Activated gamma-delta T cell (primary cell): ENCODE data around the gene SMPD3.
A peak's percentile ranks its signal among the peaks of the same experiment; 100 is the strongest.

ENCODE experiments used
- DNase-seq: peaks from one replicate; lab custom pipeline; 2025; lab: John Stamatoyannopoulos, UW

Gene SMPD3

DNA sequence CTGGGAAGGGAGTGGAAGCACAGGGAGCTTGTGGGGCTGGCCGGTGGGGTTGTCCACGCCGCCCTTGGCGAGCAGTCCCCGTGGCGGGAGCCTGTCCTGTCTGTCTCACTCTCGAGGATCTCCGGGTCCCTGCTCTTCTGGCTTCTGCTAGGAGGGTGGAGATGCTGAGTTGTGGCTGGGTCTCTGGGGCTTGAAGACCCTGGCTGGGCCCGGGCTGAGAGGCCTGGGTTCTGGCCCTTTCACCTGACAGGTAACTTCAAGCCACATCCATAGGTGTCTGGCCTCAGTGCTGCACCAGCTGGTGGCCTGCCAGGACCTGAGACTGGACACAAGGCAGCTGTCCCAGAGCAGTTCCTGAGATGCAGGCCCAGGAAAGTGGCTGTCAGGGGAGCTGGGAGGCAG, 90.8 kb downstream of the SMPD3 start:
- no peak for DNase-seq

DNA sequence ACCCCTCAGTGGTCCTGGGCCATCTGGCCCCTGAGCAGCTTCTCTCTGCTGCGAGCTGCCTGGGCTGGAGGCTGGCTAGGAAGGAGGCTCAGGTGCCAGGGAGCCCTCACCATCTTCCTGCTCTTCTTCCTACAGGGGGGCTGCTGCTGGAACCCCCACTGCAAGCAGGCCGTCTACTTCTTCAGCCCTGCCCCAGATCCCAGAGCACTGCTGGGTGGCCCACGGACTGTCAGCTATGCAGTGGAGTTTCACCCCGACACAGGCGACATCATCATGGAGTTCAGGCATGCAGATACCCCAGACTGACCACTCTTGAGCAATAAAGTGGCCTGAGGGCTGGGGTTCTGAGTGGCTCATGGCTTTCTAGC, 91.4 kb downstream of the SMPD3 start:
- no peak for DNase-seq

DNA sequence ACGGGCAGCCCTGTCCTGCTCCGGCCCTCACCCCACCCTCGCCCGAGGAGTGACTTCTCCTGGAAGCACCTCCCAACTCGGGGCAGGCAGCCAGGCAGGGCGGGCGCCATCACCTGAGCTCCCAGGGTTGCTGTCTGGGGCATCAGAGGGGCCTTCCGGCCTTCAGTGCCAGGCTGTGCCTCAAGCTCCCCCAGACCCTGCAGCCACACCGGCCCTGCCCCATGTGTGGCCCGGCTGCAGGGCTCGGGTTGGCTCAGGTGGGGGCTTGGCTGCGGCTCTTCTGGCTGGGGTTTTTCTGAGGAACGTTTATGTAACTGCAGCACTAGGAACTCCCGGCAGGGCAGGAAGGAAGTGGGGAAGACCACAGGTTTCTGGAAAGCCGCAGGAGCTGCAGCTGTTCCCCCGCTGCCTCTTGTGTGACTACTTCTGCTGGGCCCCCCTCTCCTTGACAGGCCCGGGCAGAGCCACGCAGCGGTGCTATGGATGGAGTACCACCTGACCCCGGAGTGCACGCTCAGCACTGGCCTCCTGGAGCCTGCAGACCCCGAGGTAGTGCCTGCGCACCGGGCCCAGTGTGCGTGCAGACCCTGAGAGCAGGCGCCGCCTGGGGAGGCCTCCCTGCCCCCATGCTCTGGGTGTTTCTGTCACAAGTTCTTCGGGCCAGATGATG, 91.9 kb downstream of the SMPD3 start:
- peak; percentile 46 for DNase-seq

DNA sequence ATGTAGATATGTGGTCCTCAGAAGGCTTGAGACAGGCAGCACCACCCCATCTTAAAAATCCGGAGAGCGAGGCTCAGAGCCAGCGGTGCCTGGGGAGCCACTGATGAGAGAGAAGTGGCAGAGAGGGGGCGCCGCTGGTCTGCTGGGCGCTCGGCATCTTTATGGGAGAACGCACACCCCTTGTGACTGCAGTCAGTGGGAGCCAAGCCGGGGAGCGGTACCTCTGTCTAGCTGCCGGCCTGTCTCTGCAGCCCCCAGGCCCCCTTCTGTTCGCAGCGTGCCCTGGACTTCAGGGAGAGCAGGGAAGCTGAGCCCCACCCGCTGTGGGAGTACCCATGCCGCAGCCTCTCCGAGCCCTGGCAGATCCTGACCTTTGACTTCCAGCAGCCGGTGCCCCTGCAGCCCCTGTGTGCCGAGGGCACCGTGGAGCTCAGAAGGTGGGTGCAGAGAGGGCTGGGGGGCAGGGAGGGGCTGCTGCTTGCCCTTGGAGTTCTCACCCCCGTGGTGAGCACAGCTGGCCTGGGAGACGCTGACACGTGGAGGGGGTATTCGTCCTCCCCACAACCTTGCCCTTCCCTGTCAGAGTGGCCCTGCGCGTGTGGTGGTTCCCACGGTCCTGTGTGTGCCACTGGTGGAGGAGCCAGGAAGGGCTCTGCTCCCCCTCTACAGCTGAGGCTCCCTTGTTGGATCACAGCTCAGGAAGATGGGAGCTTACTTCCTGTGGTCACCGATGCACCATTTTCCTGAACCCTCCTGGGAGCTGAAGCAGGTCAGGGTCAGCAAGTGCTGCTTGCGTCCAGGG, 92.7 kb downstream of the SMPD3 start:
- DNase-seq: no peak

DNA sequence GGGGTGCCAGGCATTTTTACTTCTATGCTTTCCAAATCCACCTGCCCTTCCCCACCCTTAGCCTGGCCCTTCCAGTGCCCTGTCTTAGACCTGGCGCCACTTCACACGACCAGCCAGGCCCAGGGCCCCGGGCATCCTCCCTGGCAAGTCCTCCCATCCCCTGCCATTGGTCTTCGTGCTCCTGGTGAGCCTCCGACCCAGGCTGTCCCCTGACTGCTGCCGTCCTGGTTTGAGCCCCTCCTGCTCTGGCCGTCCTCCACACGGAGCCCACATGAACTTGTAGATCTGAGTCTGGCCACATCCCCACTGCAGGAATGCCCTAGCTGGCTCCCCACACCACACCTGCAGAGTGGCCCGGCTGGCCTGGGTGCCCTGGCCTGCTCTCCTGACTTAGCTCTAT, 93.5 kb downstream of the SMPD3 start:
- DNase-seq: no peak

DNA sequence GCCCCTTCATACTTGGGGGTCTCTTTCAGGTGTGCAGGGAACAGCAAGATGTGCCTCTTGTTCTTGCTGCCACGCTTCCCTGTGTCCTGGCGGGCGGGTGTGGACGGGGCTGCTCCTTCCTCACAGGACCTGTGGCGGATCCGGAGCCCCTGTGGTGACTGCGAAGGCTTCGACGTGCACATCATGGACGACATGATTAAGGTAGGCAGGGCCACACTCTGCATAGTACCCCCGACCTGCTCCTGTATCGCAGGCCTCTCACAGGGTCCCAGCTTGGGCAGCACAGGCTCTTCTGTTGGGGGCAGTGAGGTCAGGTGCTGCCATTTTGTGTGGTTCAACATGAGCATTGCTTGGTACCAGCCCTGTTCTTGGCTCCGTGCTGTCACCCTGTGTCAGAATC, 94.9 kb downstream of the SMPD3 start:
- no peak for DNase-seq

DNA sequence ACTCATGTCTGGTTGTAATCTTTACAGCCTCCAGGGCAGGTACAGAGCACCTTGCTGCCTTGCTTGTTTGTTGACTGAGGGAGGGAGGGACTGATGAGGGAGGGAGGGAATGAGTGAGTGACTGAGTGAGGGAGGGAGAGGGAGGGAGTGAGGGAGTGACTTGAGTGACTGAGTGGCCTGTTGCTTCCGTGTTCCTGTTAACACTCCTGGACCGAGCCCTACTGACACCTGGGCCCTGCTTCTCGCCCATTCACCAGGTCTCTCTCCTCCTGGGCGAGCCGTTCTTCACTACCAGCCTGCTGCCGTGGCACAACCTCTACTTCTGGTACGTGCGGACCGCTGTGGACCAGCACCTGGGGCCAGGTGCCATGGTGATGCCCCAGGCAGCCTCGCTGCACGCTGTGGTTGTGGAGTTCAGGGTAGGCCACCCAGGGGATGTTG, 96.3 kb downstream of the SMPD3 start:
- no peak for DNase-seq

DNA sequence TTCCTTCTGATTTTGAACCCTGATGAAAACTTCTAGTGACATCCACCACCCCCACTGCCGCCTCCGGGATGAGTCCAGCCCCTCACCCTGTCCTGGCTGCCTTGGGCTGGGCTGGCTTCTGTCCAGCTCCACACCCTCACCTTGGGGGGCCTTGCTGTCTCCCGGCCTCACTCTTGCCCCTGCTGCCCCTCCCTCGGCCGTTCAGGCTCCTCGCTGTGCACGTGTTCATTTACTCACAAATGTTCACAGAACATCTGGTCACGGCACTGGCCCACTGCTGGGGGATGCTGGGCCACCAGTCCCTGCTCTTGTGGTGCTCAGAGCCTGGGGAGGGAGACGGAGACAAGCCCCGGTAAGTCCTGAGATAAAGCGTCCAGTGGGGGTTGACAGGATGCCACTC, 96.8 kb downstream of the SMPD3 start:
- DNase-seq: no peak

DNA sequence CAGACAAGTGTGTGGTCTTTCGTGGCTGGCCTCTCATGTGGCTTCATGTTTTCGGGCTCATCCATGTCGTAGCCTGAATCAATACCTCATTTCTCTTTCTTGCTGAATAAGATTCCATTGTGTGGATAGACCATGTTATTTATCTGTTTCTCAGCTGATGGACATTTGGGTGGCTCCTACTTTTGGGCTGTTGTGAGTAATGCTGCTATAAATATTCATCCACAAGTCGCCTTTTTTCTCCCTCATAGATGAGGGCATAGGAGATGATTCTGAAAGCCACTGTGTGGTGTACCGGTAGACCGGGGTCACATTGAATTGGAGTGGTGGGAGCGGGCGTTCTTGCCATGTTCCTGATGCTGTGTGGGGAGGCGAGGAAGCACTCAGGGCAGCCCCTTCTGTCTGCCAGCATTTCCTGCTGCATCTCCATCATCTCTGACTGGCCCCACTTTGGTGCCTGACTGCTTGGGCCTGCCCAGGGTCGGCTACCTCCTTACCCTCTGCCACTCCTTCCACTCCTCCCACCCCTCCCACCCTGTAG, 97.4 kb downstream of the SMPD3 start:
- DNase-seq: no peak

DNA sequence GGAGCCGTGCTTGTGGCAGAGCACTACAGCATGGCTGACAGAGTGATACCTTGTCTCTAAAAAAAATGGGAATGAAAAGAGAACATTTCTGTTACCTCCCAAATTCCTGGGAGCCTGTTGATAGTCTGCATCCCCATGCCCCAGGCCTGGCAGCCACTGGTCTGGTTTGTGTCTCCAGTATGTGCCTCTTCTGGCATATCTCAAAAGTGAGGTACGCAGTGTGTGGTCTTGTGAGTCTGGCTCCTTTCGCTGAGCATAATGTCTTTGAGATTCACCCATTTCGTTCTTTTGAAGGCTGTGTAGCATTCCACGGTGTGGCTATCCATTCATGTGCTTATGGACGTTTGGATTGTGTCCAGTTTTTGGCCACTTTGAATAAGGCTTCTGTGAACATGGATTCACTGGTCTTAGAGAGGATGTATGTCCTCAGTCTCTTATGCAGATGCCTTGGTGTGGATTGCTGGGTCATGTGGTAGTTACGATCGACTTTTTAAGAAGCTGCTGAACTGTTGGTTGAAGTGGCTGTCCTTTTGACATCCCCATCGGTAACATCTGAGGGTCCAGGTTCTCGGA, 98.4 kb downstream of the SMPD3 start:
- DNase-seq: no peak

DNA sequence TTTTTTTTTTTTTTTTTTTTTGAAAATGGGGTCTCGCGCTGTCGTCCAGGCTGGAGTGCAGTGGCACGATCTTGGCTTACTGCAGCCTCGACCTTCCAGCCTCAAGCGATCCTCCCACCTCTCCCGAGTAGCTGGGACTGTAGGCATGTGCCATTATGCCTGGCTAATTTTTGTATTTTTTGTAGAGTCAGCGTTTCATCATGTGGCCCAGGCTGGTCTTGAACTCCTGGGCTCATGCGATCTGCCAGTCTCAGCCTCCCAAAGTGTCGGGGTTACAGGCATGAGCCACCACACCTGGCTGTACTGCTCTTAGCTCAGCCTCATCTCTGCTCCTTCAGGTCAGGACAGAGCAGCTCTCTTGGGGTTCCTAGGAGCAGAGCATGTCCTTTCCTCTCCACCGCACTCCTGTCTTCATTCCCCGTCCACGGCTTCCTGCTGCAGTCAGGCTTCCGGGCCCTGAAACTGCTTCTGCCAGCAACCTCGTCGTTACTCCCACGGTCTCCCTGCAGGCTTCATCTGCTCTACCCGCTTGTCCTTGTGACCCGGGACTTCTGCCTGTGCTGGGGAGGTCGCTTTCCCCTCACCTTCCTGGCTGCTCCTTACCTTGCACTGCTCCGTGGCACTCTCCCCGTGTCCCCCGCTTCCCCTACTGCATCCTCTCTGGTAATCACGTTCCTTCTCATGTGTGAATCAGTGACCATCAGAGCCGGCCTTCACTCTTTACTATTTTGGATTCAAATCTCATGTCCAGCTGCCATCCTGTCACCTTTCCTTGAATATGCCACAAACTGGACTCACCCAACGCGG, 99.5 kb downstream of the SMPD3 start:
- DNase-seq: no peak

DNA sequence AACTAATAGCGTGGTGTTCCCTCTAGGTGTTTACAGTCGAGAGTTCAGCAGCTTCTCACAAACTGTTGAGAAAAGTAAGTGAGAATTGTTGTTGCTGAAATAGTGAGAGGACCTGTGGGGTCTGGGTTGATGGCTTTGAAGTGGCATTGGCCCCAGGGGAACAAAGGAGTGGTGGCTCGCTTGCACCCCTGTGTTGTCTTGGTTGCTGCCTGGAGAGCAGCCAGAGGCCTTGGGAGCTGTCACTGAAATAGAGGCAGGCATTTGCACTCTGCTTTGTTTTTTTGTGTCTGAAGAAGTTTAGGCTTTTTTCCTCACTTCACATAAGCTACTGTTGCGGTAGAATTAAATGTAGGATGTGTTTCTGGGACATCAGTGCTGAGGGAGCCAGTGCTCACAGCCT, 100.7 kb downstream of the SMPD3 start:
- no peak for DNase-seq

DNA sequence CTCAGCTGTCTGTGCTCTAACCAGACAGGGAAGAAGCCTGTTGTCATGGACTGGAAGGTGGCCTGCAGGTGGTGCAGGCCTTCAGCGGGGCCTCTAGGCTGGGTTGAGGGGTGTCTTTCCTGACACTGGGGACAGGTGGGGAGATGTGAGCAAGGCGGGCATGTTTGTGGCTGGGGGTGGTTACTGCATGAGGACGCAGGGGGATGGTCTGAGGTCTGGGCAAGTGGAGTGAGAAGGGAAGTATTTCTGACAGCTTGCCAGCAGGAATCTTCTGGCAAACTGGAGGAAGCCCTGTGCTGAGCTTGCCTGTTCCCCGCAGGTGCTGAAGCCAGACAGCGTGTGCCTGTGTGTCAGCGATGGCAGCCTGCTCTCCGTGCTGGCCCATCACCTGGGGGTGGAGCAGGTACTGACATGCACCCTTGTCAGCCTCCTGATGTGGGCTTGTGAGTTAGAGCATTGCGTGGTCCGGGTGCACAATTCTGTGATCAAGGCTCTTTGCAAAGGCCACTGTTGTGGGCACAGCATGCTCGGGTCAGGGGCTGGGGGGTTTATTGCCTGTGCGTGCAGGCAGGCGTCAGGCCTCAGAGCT, 101.3 kb downstream of the SMPD3 start:
- no peak for DNase-seq

DNA sequence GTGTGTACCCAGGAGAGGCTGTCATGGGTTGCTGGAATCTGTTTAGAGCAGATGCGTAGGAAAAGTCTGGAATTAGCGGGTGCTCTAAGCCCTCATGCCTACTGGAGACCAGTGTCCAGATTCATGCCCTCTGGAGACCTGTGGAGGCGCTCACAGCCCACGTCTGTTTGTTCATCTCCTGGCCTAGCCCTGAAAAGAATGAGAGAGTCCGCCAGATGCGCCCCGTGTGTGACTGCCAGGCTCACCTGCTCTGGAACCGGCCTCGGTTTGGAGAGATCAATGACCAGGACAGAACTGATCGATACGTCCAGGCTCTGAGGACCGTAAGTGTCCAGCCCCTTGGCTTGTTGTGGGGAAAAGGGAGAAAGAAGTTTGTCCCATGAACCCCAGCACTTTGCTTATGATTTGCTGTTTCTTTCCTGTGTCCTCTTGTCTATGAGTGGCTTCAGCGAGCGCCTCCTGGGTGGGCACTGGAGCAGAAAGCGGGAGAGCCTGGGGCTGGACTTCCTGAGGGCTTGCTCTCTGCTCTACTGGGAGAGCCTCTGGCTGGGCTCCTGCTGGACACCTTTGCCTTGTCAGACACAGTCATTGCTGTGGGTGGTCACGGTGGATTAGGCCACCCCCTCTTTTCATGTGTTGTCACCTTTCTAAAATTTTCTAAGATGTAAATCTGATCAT, 102.2 kb downstream of the SMPD3 start:
- no peak for DNase-seq

DNA sequence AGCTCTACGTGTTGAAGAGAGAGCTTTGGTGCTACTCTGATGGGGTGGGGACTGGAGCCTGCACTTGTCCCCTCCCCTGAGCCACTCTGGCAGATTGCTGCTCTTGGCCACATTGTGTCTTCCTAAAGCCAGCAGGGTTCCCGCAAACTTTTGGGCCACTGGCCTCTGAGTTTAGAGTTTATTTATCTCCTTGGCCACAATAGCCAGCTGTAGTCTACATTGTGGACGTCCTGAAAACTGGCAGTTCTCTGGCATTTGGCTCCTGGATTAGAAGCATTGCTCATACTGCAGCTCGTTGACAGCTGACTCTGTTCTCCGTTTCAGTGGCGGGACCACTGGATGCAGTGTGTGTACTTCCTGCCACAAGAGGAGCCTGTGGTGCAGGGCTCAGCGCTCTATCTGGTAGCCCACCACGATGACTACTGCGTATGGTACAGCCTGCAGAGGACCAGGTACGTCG, 102.9 kb downstream of the SMPD3 start:
- DNase-seq: no peak

DNA sequence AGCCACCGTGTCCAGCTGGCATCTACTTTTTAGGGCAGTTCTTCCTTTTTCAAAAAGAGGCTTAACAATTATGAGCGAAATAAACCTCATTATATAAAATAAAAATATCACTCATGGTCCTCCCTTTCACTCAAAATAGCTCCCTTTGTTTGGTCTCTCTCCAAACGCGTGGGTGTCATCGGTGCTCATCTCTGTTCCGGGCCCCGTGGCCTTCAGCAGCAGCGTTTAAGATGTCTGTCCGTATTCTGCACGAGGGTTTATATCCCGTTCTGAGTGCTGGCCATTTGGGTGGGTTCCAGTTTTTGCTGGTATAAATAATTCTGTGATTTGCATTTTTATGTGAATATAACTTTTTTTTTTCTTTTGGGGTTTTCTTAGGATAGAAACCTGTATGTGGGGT, 104.1 kb downstream of the SMPD3 start:
- DNase-seq: no peak

DNA sequence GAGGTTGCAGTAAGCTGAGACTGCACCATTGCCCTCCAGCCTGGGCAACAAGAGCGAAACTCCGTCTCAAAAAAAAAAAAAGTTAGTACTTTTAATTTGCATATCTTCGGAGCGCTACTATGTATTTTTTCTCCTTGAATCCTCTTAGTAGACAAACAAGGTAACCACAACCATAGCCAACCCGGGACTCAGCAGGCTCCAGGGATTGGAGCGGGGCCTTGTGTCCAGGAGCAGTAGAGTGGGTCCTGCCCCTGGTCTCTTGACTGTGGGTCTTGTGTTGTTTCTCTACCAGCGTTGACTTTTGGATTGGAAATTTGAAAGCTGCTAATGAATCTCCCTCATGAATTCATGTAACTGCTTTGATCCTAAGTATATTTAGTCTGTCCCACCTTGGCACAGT, 105.2 kb downstream of the SMPD3 start:
- DNase-seq: no peak

DNA sequence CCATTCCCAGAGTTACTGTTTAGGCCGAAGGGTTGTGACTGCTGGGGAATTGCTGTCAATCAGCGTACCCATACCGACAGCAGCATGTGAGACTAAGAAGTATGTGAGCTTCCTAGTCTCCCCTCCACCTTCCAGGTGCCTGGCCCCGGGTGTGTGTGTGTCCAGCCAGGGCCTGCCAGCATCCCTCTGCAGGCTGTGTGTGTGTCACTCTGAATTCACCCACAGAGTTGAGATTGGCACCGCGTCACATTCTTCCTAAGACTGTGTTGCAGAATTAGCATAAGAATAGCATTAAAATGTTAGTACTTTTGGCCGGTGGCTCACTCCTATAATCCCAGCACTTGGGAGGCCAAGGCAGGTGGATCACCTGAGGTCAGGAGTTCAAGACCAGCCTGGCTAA, 105.7 kb downstream of the SMPD3 start:
- no peak for DNase-seq

DNA sequence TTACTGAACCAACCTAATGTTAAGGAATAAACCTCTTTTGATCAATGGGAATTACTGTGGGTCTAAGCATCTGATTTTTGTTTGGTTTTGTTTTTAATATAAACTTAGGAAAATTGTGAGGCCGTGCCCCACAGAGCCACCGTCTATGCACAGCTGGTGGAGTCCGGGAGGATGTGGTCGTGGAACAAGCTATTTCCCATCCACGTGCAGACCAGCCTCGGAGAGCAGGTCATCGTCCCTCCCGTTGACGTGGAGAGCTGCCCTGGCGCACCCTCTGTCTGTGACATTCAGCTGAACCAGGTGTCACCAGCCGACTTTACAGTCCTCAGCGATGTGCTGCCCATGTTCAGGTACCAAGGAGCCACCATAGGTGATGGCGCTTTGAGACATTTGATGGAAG, 109.1 kb downstream of the SMPD3 start:
- DNase-seq: no peak

DNA sequence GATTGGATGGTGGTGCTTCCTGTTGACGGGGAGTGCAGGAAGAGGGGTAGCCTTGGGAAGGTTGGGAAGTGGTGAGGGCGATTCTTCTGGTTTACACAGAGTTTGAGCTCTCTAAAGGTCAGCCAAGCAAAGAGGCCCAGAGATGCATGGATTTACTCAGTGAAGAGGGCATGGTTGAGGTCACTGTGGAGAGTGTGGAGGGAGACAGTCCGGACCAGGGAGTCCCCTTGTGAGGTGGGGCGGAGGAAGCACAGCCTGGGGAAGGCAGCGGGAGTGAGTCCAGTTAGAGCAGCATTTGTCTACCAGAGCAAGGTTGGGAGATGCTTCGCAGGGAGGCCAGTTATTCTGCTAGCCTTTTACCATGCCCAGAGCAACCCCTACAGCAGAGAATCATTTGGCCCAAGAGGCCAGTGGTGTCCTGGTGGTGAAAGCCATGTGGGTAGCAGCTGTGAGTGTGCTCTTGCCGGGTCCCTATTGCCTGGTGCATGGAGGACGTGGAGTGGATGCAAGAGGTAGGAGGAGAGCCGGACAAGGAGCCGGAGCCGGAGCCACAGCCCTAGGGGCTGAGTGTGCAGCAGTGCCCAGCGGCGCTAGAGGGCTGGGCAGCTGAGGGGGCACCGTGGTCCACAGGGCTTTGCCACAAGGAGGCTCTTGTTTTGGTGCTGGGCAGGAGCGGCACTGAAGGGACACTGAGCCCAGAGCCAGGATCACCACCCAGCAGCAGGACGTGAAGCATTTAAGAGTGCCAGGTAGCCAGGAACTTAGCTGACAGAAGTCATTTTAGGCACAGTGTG, 109.8 kb downstream of the SMPD3 start:
- no peak for DNase-seq
